GM19351 (cell line): Measurements from ENCODE around the gene NECAP2.
A peak's percentile ranks its signal among the peaks of the same experiment; 100 is the strongest.
"Not testable (repeated sequence)": the region's sequence is repeated elsewhere in the genome, so short reads cannot be mapped to it uniquely, and the experiment has no call there.

Experiments used
- ATAC-seq: cut with Tn5 transposase; IDR thresholded peaks from one replicate; pipeline ENCODE4 v1.9.1; 2021; ENCODE audit warnings: mild to moderate bottlenecking, moderate library complexity; ENCODE audit not compliant: unreplicated experiment

The NECAP2 gene

DNA sequence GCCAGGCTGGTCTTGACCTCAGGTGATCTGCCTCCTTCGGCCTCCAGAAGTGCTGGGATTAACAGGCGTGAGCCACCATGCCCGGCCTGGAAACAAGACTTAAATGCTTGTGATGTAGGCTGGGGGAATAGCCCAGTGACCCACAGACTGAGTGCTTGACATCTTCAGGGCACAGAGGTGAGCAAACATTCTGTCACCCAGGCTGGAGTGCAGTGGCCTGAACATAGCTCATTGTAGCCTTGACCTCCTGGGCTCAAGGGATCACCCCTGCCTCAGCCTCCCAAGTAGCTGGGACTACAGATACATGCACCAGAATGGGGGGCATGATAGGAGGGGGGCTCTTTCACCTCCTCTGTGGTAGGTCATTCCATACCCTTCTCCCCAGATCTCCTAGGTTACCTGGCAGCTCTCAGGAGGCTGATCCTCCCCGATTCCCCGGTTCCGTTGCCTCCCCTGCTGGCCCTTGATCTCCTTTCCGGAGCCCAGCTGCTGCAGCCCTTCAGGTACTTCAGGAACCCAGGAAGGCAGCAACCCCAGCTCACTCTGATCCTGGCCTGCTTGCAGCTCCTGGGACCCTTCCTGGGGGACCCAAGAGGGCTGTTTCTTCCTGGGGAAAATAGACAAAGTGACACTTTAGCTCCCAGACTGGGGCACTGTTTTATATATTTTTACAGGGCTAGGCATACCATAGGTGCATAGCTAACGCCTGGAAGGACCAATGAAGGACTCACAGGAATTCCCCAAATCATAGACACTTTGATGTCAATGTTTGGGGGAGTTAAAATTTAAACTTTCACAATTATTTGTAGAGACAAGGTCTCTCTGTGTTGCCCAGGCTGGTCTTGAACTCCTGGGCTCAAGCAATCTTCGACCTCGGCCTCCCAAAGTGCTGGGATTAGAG lies 15.1 kb upstream of the NECAP2 start:
- no peak for ATAC-seq

DNA sequence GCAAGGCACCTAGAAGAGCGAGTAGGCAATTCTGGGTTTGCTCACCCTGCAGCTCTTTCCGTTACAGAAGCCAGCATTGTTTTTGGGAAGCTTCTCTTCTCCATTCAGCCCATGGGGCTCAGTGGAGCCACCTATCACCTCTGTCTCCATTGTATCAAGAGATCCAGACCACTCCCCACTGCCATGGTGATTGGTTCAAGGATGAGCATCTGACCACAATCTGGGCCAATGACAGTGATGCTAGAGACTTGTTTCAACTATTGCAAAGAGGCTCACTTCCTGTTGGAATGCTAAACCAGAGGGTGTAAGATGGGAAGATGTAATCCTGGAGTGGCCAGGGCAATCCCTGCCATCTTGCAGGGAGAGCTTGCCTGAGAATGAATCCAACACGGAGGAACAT lies 9.9 kb upstream of the NECAP2 start:
- ATAC-seq = no peak

DNA sequence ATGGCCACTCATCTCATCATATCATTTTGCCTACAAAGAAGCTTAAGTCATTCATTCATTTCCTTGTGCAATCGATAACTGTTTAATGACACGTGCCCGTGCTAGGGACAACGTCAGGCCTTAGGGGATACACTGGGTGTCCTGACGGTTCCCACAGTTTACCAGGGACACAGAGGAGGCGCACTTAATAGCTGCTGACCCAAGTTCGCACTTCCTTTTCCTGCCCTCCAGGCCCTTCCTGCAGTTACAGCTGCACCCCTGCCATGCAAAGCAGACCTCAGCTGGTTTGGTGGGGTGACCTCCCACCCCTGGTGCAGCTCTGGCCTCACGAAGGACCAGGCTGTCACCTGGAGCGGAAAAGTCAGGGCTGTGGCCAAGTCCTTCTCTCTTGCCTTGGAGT lies 7.5 kb upstream of the NECAP2 start:
- no peak for ATAC-seq

DNA sequence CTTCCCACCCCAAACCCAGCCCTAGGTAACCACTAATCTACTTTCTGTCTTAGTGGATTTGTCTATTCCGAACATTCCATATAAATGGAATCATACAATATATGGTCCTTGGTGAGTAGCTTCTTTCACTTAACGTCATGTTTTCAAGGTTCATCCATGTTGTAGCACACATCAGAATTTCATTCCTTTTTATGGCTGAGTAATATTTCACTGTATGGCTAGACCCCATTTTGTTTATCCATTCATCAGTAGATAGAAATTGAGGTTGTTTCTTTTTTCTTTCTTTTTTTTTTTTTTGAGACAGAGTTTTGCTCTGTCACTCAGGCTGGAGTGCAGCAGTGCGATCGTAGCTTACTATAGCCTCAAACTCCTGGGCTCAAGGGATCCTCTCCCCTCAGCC lies 6.5 kb upstream of the NECAP2 start:
- no peak for ATAC-seq

DNA sequence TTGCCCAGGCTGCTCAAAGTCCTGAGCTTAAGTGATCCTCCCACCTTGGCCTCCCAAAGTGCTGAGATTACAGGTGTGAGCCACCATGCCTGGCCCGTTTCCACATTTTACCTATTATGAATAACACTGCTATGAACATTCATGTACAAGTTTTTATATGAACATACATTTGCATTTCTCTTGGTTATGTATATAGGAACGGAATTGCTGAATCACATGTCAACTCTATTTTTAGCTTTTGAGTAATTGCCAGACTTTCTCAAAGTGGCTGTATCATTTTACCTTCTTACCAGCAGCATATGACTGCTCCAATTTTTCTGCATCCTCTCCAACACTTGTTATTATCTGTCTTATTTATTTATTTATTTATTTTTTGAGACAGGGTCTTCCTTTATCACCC lies 6.0 kb upstream of the NECAP2 start:
- ATAC-seq = no peak

DNA sequence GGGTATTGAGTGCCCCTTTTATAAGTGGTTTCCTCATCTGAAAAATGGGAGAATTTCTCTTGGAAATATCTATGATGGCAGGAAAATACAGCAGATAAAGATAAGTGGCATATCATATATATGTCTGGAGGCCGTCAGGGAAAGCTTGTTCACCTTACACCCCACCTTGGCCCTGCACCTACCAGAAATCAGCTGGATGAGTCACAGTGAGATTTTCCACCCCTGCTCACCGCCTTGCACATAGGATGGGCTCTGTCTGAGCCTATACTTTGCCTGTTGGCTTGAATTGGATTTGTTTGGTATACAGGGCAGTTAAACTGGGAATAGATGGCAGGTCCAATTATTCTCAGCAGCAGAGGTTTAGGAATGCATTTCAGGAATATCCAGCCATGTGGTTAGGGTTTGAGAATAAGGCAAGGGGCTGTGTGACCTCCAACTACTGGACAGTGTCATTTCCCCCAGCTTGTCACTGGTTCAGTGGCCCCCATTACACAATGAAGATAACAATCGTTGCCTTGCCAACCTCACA lies 3.5 kb upstream of the NECAP2 start, which contains the start of gene SPATA21:
TSS of gene SPATA21 (minus strand) at position 479 of the 529 bp plus-strand sequence. CDS start 6,053 bp downstream, outside the sequence.
- no peak for ATAC-seq

DNA sequence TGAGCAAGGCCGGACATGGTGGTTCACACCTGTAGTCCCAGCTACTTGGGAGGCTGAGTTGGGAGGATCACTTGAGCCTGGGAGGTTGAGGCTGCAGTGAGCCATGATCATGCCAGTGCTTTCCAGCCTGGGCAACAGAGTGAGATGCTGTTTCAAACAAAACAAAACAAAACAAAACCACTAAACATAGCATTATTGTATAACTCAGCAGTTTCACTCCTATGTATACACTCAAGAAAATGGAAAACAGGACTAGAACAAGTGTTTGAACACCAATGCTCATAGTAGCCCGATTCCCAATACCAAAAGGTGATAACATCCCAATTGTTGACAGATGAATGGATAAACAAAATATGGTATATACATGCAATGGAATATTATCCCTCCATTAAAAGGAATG lies 2.0 kb upstream of the NECAP2 start:
- ATAC-seq = no peak

DNA sequence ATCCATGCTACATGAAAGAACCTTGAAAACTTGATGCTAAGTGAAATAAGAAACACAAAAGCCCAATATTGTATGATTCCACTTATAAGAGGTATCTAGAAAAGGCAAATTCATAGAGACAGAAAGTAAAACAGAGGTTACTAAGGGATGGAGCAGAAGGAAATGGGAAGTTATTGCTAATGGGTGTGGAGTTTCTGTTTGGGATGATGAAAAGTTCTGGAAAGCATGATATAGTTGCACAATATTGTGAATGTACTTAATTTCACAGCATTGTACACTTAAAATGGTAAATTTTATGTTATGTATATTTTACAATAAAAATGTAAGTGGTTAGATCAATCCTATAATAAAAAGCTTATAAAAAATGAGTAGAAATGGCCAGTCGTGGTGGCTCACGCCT lies 1.6 kb upstream of the NECAP2 start:
- ATAC-seq = no peak

DNA sequence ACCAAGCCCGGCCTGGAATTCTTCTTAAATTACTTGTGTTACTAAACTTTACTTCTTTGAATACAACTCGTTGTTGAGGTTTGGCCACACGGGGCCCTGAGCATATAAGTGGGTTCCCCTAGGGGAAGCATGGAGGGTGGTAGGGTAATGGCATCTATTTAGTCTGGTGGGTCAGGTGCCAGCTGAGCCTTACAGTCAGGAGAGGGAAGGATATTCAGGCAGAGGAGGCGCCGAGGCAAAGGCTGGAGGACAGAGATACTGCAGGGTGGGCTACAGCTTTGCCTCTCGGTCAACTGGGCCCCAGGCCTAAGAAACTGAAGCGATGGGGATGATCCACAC lies 424 bp upstream of the NECAP2 start:
- peak; percentile 17 for ATAC-seq

DNA sequence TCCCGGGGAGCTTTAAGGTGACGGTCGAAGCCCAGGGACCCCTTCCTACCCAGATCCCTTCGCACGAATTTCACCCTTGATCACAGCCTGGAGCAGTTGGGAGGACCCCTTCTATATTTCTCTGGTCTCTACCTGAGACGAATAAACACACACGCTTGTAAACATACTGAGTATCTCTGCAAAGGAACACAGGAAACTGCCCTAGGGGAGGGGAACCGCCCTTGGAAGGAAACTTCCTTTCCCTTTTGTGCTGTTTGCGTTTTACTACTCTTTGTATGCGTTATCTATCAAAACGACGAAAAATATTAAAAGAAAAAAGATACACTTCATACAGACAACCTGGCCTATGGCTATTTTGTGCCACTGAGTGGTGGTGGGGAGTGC lies 750 bp downstream of the NECAP2 start:
- ATAC-seq = no peak

DNA sequence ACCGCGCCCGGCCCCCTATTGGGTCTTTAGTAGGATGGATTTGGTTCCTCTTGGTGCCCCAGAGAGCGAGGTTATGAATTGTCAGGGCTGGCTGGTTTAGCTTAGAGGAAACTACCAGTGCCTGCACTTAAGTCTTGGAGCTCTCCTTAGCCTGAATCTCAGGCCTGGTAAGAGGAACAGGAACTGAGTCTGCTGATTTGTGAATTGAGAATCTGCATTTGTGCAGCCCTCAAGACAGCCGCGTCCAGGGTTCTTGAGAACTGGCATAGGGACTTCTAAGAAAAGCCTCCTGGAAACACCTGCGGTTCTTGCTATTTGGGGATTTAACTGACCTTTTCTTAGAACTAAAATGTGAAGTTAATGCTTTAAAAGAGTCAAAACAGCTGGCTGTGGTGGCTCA lies 1.7 kb downstream of the NECAP2 start:
- no peak for ATAC-seq

DNA sequence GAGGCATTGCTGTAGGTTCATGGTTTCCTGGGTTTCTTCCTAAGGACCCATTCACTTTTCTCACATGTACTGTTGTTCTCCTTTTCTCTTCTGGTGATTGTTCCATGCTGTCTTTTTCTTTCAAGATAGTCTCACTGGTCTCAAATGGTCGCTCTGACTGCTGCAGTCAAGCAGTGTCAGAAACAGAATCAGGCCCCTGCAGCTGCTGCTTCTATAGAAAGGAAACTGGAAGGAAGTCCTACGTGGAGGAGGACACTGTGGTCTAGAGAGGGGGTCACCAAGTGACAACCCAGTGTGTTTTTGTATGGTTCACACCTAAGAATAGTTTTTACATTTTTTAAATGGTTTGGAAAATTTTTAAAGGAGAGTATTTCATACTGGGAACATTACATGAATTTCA lies 2.4 kb downstream of the NECAP2 start:
- no peak for ATAC-seq

DNA sequence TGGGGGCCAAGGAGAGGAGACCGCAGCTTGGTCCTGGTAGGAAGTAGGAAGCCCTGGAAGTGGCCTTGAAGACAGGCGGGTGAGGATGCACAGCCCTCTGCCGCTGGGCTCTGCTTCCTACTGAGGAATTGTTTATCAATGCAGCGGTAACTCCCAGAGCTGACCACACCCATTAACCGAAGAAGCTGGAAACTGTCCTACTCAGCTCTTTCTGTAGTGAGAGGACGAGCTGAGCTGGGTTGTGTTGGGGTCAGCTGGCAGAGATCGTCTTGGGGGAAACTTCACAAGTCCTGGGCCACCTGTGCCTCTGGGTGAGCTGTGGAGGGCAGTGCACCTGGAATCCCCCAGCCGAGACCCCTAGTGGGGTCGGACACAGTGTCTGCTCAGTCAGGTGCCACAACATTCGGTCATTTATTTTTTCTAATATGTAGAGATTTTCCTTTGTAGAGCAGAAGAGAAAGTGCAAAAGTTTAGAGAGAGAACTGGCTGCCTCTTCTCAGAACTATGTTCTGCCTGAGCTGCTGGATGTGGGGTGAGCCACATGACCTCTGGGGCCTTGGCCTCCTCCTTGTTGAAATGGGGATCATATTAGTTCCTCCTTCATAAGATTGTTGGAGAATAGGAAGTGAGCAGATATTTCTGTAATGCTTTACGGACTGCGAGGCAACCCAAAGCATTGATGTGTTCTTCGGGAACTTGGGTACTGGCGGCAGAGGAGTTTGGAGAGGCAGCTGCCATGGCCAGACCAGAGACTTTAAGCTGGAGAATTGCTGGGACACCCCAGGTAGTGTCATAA lies 3.6 kb downstream of the NECAP2 start:
- ATAC-seq = no peak

DNA sequence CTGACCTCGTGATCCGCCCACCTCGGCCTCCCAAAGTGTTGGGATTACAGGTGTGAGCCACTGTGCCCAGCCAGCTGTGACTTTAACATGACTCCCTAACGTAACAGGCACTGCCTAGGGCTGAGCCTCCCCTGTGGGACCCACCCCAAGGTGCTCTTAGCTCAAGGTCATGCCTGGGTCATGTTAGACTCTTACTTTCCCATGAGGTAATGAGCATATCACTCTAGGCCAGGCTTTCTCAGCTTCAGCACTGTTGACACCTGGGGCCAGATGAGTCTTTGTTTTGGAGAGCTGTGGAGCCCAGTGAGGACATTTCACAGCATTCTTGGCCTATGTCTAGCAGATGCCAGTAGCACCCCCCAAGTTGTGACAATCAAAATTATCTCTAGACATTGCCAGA lies 4.5 kb downstream of the NECAP2 start:
- ATAC-seq = no peak

DNA sequence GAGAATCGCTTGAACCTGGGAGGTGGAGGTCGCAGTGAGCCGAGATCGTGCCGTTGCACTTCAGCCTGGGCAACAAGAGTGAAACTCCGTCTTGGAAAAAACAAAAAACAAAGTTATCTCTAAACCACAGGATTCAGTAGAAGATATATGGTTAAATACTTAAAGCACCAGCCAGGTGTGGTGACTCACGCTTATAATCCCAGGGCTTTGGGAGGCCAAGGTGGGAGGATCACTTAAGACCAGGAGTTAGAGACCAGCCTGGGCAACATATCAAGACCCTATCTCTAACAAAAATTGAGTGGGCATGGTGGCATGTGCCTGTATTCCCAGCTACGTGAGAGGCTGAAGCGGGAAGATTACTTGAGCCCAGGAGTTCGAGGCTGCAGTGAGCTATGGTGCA lies 5.6 kb downstream of the NECAP2 start:
- ATAC-seq = no peak

DNA sequence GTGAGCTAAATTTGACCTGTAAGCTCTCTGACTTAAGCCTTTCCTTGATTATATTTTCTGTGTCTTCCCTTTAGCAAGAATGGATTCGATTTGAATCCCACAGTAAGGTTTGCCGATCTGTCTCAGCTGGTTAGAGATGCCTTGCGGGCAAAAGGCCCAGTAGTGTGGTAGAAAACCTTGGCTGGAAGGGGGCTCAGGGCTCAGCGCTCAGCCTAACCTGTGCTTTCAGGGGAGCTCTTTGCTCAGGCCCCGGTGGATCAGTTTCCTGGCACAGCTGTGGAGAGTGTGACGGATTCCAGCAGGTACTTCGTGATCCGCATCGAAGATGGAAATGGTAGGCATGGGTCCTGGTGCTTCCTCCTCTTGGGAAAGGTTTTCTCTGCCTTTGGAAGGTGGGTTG lies 7.1 kb downstream of the NECAP2 start:
- ATAC-seq = no peak

DNA sequence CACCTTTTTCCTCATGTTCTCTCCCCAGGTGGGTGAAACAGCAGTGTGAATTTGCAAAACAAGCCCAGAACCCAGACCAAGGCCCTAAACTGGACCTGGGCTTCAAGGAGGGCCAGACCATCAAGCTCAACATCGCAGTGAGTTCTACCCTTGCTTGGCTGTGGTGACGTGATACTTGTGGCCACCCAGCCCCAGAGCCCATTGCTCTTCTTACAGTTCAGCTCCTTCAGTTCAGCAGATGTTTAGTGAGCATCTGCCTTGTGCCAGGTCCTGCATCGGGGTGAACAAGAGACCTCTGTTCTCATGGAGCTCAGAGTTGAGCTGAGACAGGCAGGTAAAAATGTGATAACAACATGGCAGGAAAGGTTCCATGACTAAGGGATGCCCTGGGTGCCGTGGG lies 8.5 kb downstream of the NECAP2 start:
- no peak for ATAC-seq

DNA sequence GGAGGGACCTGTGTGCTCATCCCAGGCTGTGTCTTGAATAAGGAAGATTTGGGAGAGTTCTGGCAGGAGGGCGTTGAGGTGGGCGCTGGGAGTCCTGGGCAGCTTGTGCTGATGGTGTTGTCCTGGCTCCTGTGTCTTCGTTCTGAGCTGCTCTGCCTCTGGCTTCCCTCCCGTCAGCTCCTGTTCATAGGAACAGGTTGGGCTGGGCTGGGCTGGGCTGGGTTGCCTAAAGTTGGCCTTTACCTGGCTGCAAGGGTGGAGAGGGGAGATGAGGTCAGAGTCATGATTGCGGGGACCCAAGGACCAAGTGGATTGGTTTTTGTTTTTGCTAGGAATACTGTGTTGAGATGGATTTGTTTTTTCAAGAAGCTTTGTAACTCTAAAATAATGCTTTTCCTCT lies 9.1 kb downstream of the NECAP2 start:
- ATAC-seq = no peak

DNA sequence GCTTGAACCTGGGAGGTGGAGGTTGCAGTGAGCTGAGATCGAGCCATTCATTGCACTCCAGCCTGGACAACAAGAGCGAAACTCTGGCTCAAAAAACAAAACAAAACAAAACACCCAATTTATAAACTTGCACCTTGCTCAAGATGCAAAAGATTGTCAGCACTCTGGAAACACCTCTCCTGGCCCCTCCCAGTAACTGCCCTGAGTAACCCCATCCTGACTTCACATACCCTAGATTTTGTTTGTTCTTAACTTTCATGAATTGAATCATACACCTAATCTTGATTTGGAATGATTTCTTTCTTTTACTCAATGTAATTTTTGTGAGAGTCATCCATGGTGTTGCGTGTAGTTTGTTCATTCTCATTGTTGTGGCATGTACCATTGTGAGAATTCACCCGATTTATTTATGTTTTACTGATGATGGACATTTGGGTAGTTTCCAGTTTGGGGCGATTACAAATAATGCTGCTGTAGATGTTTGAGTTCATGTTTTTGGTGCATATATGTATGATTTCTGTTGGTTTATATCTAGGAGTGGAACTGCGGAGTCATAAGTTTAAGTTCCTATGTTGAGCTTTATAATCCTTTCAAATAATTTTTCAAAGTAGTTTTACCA lies 10.4 kb downstream of the NECAP2 start:
- ATAC-seq = no peak

DNA sequence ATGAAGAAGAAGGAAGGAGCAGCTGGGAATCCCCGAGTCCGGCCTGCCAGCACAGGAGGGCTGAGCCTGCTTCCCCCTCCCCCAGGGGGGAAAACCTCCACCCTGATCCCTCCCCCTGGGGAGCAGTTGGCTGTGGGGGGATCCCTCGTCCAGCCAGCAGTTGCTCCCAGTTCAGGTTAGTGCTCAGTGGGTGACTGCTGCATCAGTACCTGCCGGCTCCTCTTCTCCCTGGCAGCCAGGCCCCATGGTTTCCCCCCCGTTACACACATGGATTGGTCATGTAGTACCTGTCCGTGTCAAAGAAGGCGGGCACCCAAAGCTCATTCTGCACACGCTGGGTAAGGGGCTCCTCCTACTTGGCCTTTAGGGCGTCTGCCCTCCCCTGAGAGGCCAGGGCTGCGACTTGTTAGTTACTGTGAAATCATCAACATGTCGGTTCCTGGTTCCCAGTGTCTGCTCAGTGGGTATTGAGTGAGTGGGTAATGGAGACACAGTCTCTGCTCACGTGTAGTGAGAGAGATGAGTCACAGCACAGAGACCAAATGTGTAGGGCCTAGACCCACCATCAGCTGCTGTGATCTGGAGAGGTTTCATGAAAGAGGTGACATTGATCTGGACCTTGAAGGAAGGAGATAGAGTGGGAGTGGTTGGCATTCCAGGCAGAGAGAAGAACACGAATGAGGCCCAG lies 11.5 kb downstream of the NECAP2 start:
- no peak for ATAC-seq

DNA sequence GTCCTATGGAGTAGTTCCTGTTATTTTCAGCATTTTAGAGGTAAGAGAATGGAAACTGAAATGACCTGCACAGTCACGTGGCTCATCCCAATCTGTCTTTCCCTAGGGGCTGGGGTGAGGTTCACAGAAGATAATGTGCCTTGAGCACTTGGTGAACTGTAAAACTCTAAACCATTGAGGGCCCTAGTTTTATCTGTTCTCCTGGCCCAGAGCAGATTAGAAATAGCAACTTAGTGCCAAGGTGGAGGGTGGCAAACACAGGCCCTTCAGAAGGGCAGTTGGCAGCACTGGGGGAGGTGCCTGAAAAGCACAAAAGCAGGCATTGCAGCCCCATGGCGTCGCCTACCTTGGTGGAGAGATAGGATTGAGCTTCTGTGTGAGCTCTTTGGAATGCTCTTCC lies 14.4 kb downstream of the NECAP2 start:
- not testable (repeated sequence) for ATAC-seq
